ENCODE data around the gene SYT2. TPM values are rescaled to one million over a fixed set of nuclear protein-coding genes. Genes with fewer than 3 reads are reported as not detected.

The SYT2 gene
- total RNA-seq, 1 experiment from 2014 or later, result not detected

DNA sequence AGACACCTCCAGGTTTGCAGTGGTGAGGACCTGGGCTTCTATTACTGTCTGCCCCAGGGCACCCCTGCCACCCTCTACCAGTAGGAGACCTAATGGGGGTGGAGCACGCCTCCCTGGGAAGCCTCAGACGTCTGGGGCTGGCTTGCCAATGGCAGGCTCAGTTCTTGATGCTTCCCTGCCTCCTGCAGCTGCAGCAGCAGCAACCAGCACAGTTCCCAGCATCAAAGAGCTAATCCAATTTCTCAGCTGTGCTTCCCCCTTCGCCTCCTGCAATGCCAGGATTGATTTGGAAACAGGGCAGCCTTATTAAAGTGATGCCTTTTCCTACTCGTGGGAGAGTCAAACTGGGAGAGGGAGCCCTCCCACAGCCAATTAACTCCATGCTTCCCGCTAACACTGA is 8.2 kb downstream of the SYT2 start:
- Histone ChIP-seq H4K20me1 (ENCODE audit: insufficient read depth) (no peaks in the 10 kb centered on the region), H3K4me1 (ENCODE audit: control insufficient read depth in 1 of 2, insufficient read depth in 2 of 2, low read length in 2 of 2) (no peaks in the 10 kb centered on the region), H3K9me2 (ENCODE audit: insufficient read depth) (no peaks in the 10 kb centered on the region), H3K79me2 (ENCODE audit: insufficient read depth, low read length) (no peaks in the 10 kb centered on the region), H3K27ac (ENCODE audit: low read depth, low read length) (no peak overlapping the region), H3K9ac (ENCODE audit: low read length) (no peak overlapping the region), H3K4me3 (replicated peaks in 1 of 2; ENCODE audit: low read depth in 1 of 2, low read length in 2 of 2) (no peak overlapping the region), H3K27me3 (ENCODE audit: insufficient read depth, low read length) (peaks cover 87% of the 10 kb centered on the region), H2AFZ (ENCODE audit: low read depth, low read length, poor library complexity, severe bottlenecking) (no peak overlapping the region), H3K4me2 (ENCODE audit: low read length) (no peak overlapping the region), H3K9me3 (ENCODE audit: control insufficient read depth in 1 of 2, insufficient read depth in 1 of 2, low read depth in 1 of 2, low read length in 2 of 2) (no peaks in the 10 kb centered on the region), H3K36me3 (ENCODE audit: control insufficient read depth in 1 of 2, insufficient read depth in 2 of 2, low read length in 2 of 2) (no peaks in the 10 kb centered on the region)
- intact Hi-C loops (cut with micrococcal nuclease), result no loop called here
- ChIA-PET POLR2A (no interaction called here), CTCF (no interaction called here), RAD21 (ENCODE audit: low non-redundant PET in 1 of 2, low total read pairs in 2 of 2, uncharacterized antibody in 2 of 2, unreplicated experiment in 2 of 2) (no interaction called here)
- BruUV-seq (replicated peaks), result no TSS peak
- ATAC-seq (no peak), DNase-seq (ENCODE audit: low read depth, low spot score) (no peak)
- TF ChIP-seq SIN3A (IDR thresholded peaks at IDR 0.05; ENCODE audit: low read depth) (no peak), EZH2 (IDR thresholded peaks at IDR 0.05) (no peak), CEBPB (IDR thresholded peaks at IDR 0.05; ENCODE audit: low read depth) (no peak), ZFX (IDR thresholded peaks at IDR 0.05) (no peak), EZH2phosphoT487 (IDR thresholded peaks at IDR 0.05; ENCODE audit: borderline replicate concordance) (no peak), SP1 (IDR thresholded peaks at IDR 0.05; ENCODE audit: low read depth) (no peak), ELF1 (IDR thresholded peaks at IDR 0.05; ENCODE audit: borderline replicate concordance, low read depth) (no peak), POLR2A (IDR thresholded peaks at IDR 0.05; ENCODE audit: borderline replicate concordance, extremely low read depth, insufficient read depth, insufficient read length) (no peak), CBX3 (IDR thresholded peaks at IDR 0.05; ENCODE audit: low read depth) (no peak), RAD21 (IDR thresholded peaks at IDR 0.05; ENCODE audit: low read depth) (no peak), ZNF274 (IDR thresholded peaks at IDR 0.05; ENCODE audit: low read depth, low read length) (no peak), TCF7L2 (IDR thresholded peaks at IDR 0.05; ENCODE audit: borderline replicate concordance, extremely low read depth, insufficient read depth, insufficient read length) (no peak)
- TF ChIP-seq, protein P1, sequence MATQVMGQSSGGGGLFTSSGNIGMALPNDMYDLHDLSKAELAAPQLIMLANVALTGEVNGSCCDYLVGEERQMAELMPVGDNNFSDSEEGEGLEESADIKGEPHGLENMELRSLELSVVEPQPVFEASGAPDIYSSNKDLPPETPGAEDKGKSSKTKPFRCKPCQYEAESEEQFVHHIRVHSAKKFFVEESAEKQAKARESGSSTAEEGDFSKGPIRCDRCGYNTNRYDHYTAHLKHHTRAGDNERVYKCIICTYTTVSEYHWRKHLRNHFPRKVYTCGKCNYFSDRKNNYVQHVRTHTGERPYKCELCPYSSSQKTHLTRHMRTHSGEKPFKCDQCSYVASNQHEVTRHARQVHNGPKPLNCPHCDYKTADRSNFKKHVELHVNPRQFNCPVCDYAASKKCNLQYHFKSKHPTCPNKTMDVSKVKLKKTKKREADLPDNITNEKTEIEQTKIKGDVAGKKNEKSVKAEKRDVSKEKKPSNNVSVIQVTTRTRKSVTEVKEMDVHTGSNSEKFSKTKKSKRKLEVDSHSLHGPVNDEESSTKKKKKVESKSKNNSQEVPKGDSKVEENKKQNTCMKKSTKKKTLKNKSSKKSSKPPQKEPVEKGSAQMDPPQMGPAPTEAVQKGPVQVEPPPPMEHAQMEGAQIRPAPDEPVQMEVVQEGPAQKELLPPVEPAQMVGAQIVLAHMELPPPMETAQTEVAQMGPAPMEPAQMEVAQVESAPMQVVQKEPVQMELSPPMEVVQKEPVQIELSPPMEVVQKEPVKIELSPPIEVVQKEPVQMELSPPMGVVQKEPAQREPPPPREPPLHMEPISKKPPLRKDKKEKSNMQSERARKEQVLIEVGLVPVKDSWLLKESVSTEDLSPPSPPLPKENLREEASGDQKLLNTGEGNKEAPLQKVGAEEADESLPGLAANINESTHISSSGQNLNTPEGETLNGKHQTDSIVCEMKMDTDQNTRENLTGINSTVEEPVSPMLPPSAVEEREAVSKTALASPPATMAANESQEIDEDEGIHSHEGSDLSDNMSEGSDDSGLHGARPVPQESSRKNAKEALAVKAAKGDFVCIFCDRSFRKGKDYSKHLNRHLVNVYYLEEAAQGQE (IDR thresholded peaks at IDR 0.05; ENCODE audit: low read depth), result no peak
- TF ChIP-seq, protein P2, sequence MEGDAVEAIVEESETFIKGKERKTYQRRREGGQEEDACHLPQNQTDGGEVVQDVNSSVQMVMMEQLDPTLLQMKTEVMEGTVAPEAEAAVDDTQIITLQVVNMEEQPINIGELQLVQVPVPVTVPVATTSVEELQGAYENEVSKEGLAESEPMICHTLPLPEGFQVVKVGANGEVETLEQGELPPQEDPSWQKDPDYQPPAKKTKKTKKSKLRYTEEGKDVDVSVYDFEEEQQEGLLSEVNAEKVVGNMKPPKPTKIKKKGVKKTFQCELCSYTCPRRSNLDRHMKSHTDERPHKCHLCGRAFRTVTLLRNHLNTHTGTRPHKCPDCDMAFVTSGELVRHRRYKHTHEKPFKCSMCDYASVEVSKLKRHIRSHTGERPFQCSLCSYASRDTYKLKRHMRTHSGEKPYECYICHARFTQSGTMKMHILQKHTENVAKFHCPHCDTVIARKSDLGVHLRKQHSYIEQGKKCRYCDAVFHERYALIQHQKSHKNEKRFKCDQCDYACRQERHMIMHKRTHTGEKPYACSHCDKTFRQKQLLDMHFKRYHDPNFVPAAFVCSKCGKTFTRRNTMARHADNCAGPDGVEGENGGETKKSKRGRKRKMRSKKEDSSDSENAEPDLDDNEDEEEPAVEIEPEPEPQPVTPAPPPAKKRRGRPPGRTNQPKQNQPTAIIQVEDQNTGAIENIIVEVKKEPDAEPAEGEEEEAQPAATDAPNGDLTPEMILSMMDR (IDR thresholded peaks at IDR 0.05 in 2 of 3, conservative IDR thresholded peaks at IDR 0.05 in 1 of 3; ENCODE audit: borderline replicate concordance in 1 of 3, insufficient read depth in 1 of 3, low read depth in 2 of 3, low read length in 2 of 3), result no peak
- TF ChIP-seq, protein P3, sequence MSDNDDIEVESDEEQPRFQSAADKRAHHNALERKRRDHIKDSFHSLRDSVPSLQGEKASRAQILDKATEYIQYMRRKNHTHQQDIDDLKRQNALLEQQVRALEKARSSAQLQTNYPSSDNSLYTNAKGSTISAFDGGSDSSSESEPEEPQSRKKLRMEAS (IDR thresholded peaks at IDR 0.05), result no peak
- TF ChIP-seq, protein P4, sequence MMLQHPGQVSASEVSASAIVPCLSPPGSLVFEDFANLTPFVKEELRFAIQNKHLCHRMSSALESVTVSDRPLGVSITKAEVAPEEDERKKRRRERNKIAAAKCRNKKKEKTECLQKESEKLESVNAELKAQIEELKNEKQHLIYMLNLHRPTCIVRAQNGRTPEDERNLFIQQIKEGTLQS (IDR thresholded peaks at IDR 0.05), result no peak
